Stimulated activated naive B cell treated with anti-CD40 and anti-IgM and Interleukin-4, amounts not matched to agents 10 μg/mL and 1 μg/mL and 100 μg/mL, for 72 hours (primary cell): Measurements from ENCODE around the gene RAB11FIP3.

Experiments used
- ATAC-seq, 2 donors: fragments of 150-1000 bp; cut with Tn5 transposase; replicated peaks; 2 replicates each; pipeline ENCODE4 v1.10.0; 2021; ENCODE audit warnings: moderate library complexity in 1 of 2
- DNase-seq: peaks from one replicate; pipeline ENCODE4 v3.0.0; 2021
- H3K27ac Mint-ChIP-seq: one replicate; pipeline ENCODE4 v1.8.0; 2022; ENCODE audit warnings: mild to moderate bottlenecking, mixed read lengths
- H3K27me3 Mint-ChIP-seq, 2 donors: one replicate each; pipeline ENCODE4 v1.8.0; 2022; ENCODE audit warnings: mixed read lengths in 2 of 2
- H3K36me3 Mint-ChIP-seq, 2 donors: one replicate each; pipeline ENCODE4 v1.8.0; 2022; ENCODE audit warnings: mixed read lengths in 2 of 2, mild to moderate bottlenecking in 1 of 2
- H3K4me1 Mint-ChIP-seq, 2 donors: one replicate each; pipeline ENCODE4 v1.8.0; 2022; ENCODE audit warnings: mixed read lengths in 2 of 2, mild to moderate bottlenecking in 1 of 2
- H3K4me3 Mint-ChIP-seq, 2 donors: one replicate each; pipeline ENCODE4 v1.8.0; 2022; ENCODE audit warnings: mild to moderate bottlenecking in 2 of 2, mixed read lengths in 2 of 2, moderate library complexity in 1 of 2
- H3K9me3 Mint-ChIP-seq, 2 donors: one replicate each; pipeline ENCODE4 v1.8.0; 2022; ENCODE audit warnings: mixed read lengths in 2 of 2, mild to moderate bottlenecking in 1 of 2

RAB11FIP3 gene

GRCh38 chr16:534856-535445, 109.5 kb downstream of the RAB11FIP3 start:
- Mint-ChIP-seq H3K4me1 (peaks cover 3 to 7% of the 10 kb centered on the region in 2 donors), H3K27ac (peak overlapping the region; percentile 42), H3K9me3 (no peaks in the 10 kb centered on the region), H3K27me3 (no peaks in the 10 kb centered on the region), H3K4me3 (no peak overlapping the region), H3K36me3 (peaks cover 10 to 14% of the 10 kb centered on the region in 2 donors)
- no peak for ATAC-seq
- DNase-seq = no peak

- H3K9me3 Mint-ChIP-seq = no peaks in the 10 kb centered on the region
- no peak for ATAC-seq
- no peak for DNase-seq
- no peaks in the 10 kb centered on the region for H3K4me1 Mint-ChIP-seq
- H3K36me3 Mint-ChIP-seq = peaks cover 10 to 14% of the 10 kb centered on the region in 2 donors
- H3K27ac Mint-ChIP-seq = no peak overlapping the region
- no peaks in the 10 kb centered on the region for H3K27me3 Mint-ChIP-seq
- H3K4me3 Mint-ChIP-seq = no peak overlapping the region
Observed at GRCh38 chr16:535446-536405, 110.3 kb downstream of the RAB11FIP3 start.

- DNase-seq (no peak), ATAC-seq (no peak)
- no peaks in the 10 kb centered on the region for H3K9me3 Mint-ChIP-seq
- no peaks in the 10 kb centered on the region for H3K4me1 Mint-ChIP-seq
- no peak overlapping the region for H3K27ac Mint-ChIP-seq
- H3K27me3 Mint-ChIP-seq = no peaks in the 10 kb centered on the region
- peaks cover 10 to 16% of the 10 kb centered on the region in 2 donors for H3K36me3 Mint-ChIP-seq
- H3K4me3 Mint-ChIP-seq = no peak overlapping the region
Observed at GRCh38 chr16:536746-537145, 111.3 kb downstream of the RAB11FIP3 start.

GRCh38 chr16:537415-538335, 112.2 kb downstream of the RAB11FIP3 start:
- Mint-ChIP-seq H3K9me3 (no peaks in the 10 kb centered on the region), H3K4me1 (no peaks in the 10 kb centered on the region), H3K4me3 (no peak overlapping the region), H3K27ac (no peak overlapping the region), H3K27me3 (no peaks in the 10 kb centered on the region), H3K36me3 (peaks cover 10 to 16% of the 10 kb centered on the region in 2 donors)
- DNase-seq (no peak), ATAC-seq (no peak)

GRCh38 chr16:539901-540530, 114.6 kb downstream of the RAB11FIP3 start:
- Mint-ChIP-seq H3K27ac (peak overlapping the region; percentile 57), H3K36me3 (peaks cover 10 to 19% of the 10 kb centered on the region in 2 donors), H3K4me3 (no peak overlapping the region), H3K27me3 (no peaks in the 10 kb centered on the region), H3K9me3 (no peaks in the 10 kb centered on the region), H3K4me1 (peaks cover 0 to 3% of the 10 kb centered on the region in 2 donors)
- ATAC-seq (no peak), DNase-seq (no peak)

GRCh38 chr16:540645-541340, 115.3 kb downstream of the RAB11FIP3 start:
- DNase-seq = no peak
- Mint-ChIP-seq H3K27me3 (no peaks in the 10 kb centered on the region), H3K9me3 (no peaks in the 10 kb centered on the region), H3K36me3 (peaks cover 13 to 20% of the 10 kb centered on the region in 2 donors), H3K27ac (peak overlapping the region; percentile 31), H3K4me3 (no peak overlapping the region), H3K4me1 (peaks cover 0 to 4% of the 10 kb centered on the region in 2 donors)
- ATAC-seq = no peak

GRCh38 chr16:543301-544164, 118.1 kb downstream of the RAB11FIP3 start:
- Mint-ChIP-seq H3K9me3 (no peaks in the 10 kb centered on the region), H3K4me3 (no peak overlapping the region), H3K4me1 (peaks cover 0 to 4% of the 10 kb centered on the region in 2 donors), H3K27me3 (no peaks in the 10 kb centered on the region), H3K27ac (no peak overlapping the region), H3K36me3 (peaks cover 6 to 11% of the 10 kb centered on the region in 2 donors)
- DNase-seq (no peak), ATAC-seq (no peak)

- Mint-ChIP-seq H3K27me3 (no peaks in the 10 kb centered on the region), H3K36me3 (peaks cover 3 to 6% of the 10 kb centered on the region in 2 donors), H3K27ac (no peak overlapping the region)
Observed at GRCh38 chr16:544517-544916, 119.1 kb downstream of the RAB11FIP3 start.

GRCh38 chr16:546909-547770, 121.7 kb downstream of the RAB11FIP3 start:
- H3K4me3 Mint-ChIP-seq = peak overlapping the region in 1 of 2 donors; percentile 21
- H3K27ac Mint-ChIP-seq = no peak overlapping the region
- H3K9me3 Mint-ChIP-seq = no peaks in the 10 kb centered on the region
- H3K27me3 Mint-ChIP-seq = no peaks in the 10 kb centered on the region
- DNase-seq (peak; percentile 44), ATAC-seq (peak; percentile 73 to 80)
- H3K4me1 Mint-ChIP-seq = peaks cover 0 to 4% of the 10 kb centered on the region in 2 donors
- H3K36me3 Mint-ChIP-seq = peaks cover 7% of the 10 kb centered on the region in 2 donors

More at GRCh38 chr16:544517-544916, 119.1 kb downstream of the RAB11FIP3 start:
- Mint-ChIP-seq H3K4me3 (no peak overlapping the region), H3K4me1 (peaks cover 0 to 4% of the 10 kb centered on the region in 2 donors), H3K9me3 (no peaks in the 10 kb centered on the region)
- no peak for DNase-seq
- ATAC-seq = no peak

- DNase-seq (no peak), ATAC-seq (no peak)
- Mint-ChIP-seq H3K36me3 (peaks cover 7% of the 10 kb centered on the region in 2 donors), H3K27ac (peak overlapping the region; percentile 20), H3K4me3 (no peak overlapping the region), H3K4me1 (peaks cover 0 to 4% of the 10 kb centered on the region in 2 donors), H3K27me3 (no peaks in the 10 kb centered on the region), H3K9me3 (no peaks in the 10 kb centered on the region)
Observed at GRCh38 chr16:548586-548985, 123.1 kb downstream of the RAB11FIP3 start.

- Mint-ChIP-seq H3K36me3 (peaks cover 7 to 12% of the 10 kb centered on the region in 2 donors), H3K27me3 (no peaks in the 10 kb centered on the region), H3K27ac (peak overlapping the region; percentile 65), H3K4me1 (peaks cover 0 to 4% of the 10 kb centered on the region in 2 donors), H3K9me3 (no peaks in the 10 kb centered on the region), H3K4me3 (no peak overlapping the region)
- DNase-seq (no peak), ATAC-seq (no peak)
Observed at GRCh38 chr16:549544-550263, 124.3 kb downstream of the RAB11FIP3 start.
